HEK293T (cell line): ENCODE results near the gene MED27.

Source experiments
- ARNT ChIP-seq: fragments of 450-650 bp; IDR thresholded peaks from 2 replicates; pipeline ENCODE4 v1.6.1; 2017; ENCODE audit warnings: mild to moderate bottlenecking
- BHLHE40 ChIP-seq: fragments of 450-650 bp; IDR thresholded peaks from 2 replicates; pipeline ENCODE4 v1.6.1; 2016; ENCODE audit warnings: mild to moderate bottlenecking, moderate library complexity, borderline replicate concordance
- CTBP1 ChIP-seq: fragments of 450-650 bp; IDR thresholded peaks from 2 replicates; pipeline ENCODE4 v1.6.1; 2016; ENCODE audit warnings: borderline replicate concordance
- ELF4 ChIP-seq: fragments of 450-650 bp; IDR thresholded peaks from 2 replicates; pipeline ENCODE4 v1.6.1; 2017; ENCODE audit warnings: antibody characterized with exemption
- FOXA1 ChIP-seq: fragments of 450-650 bp; IDR thresholded peaks from 2 replicates; pipeline ENCODE4 v1.6.1; 2016; ENCODE audit warnings: mild to moderate bottlenecking
- FOXM1 ChIP-seq: fragments of 450-650 bp; IDR thresholded peaks from 2 replicates; pipeline ENCODE4 v1.6.1; 2017; ENCODE audit warnings: mild to moderate bottlenecking, borderline replicate concordance
- SP1 ChIP-seq: fragments of 450-650 bp; IDR thresholded peaks from 2 replicates; pipeline ENCODE4 v1.6.1; 2017
- TARDBP ChIP-seq: fragments of 450-650 bp; IDR thresholded peaks from 2 replicates; pipeline ENCODE4 v1.6.1; 2016
- ZNF384 ChIP-seq: fragments of 450-650 bp; IDR thresholded peaks from 2 replicates; pipeline ENCODE4 v1.6.1; 2016
- TF ChIP-seq, protein P1 (sequence below): fragments of 450-650 bp; IDR thresholded peaks from 2 replicates; pipeline ENCODE4 v1.6.1; 2016

DNA sequence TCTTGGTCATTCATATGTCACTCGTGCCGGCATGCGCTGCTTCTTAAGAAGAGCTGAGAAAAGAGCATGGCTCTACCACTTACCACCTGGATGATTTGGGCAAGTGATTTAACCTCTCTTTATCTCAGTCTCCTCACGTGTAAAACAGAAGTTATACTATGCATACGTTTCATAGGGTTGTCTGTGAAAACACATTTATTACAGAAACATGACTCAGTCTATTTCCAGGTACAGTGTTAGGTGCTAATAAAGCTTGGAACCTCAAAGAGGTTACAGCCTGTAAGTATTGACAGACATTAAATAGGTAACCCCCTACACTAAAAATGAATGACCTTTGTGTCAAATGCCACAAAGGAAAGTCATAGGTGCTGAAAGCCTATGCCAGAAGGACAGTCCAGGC lies 43.1 kb downstream of the MED27 start:
- no peak for TF ChIP-seq TARDBP
- no peak for TF ChIP-seq FOXA1
- no peak for TF ChIP-seq ZNF384
- TF ChIP-seq SP1: no peak
- TF ChIP-seq, protein P1, sequence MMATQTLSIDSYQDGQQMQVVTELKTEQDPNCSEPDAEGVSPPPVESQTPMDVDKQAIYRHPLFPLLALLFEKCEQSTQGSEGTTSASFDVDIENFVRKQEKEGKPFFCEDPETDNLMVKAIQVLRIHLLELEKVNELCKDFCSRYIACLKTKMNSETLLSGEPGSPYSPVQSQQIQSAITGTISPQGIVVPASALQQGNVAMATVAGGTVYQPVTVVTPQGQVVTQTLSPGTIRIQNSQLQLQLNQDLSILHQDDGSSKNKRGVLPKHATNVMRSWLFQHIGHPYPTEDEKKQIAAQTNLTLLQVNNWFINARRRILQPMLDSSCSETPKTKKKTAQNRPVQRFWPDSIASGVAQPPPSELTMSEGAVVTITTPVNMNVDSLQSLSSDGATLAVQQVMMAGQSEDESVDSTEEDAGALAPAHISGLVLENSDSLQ: no peak
- no peak for TF ChIP-seq BHLHE40
- TF ChIP-seq CTBP1: no peak
- TF ChIP-seq ARNT: no peak
- TF ChIP-seq FOXM1: no peak
- no peak for TF ChIP-seq ELF4
